NCI-H1694 treated with DMSO at 0.1 percent for 48 hours (cell line): ENCODE measurements around the gene DUSP8.
"Not testable (repeated sequence)": the region's sequence is repeated elsewhere in the genome, so short reads cannot be mapped to it uniquely, and the experiment has no call there.

Experiments used
- DNase-seq: peaks from one replicate; lab custom pipeline; 2025; lab: John Stamatoyannopoulos, UW

DUSP8 gene

GRCh38 chr11:1586699-1587098, 14.6 kb upstream of the DUSP8 start:
- DNase-seq: no peak

- DNase-seq: not testable (repeated sequence)
Measured at GRCh38 chr11:1584661-1585370, 12.7 kb upstream of the DUSP8 start, which contains the start of gene KRTAP5-1. KRTAP5-1 (minus strand) TSS chr11:1585283; CDS start chr11:1585249, 34 bp downstream.

DNA sequence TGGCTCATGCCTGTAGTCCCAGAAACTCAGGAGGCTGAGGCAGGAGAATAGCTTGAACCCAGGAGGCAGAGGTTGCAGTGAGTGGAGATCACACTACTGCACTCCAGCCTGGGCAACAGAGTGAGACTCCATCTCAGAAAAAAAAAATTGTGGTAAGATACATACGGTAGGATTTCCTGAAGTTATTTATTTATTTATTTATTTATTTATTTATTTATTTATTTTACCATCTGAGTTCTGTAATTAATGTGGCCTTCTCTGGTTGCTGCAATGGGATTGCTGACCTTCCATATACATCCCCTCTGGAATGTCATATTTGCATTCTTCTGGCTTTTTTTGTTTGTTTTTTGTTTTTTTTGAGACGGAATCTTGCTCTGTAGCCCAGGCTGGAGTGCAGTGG, 10.8 kb upstream of the DUSP8 start:
- not testable (repeated sequence) for DNase-seq

GRCh38 chr11:1581976-1582375, 9.9 kb upstream of the DUSP8 start:
- no peak for DNase-seq

- DNase-seq: no peak
Measured at GRCh38 chr11:1576825-1577224, 4.8 kb upstream of the DUSP8 start.

- not testable (repeated sequence) for DNase-seq
Measured at GRCh38 chr11:1575756-1576155, 3.7 kb upstream of the DUSP8 start.

DNA sequence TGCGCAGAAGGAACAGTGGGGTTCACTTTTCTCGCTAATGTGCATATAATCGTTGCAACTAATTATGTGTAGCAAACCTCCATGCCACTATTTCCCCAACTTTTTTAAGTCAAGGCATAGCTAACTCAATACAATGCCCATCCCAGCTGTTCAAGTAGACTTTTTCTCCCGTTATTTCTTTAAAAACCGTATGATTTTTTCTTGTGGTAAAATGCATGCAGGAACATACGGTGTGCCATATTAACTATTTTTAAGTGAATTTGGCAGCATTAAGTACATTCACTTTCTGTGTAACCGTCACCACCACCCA, 2.8 kb upstream of the DUSP8 start:
- DNase-seq: no peak

DNA sequence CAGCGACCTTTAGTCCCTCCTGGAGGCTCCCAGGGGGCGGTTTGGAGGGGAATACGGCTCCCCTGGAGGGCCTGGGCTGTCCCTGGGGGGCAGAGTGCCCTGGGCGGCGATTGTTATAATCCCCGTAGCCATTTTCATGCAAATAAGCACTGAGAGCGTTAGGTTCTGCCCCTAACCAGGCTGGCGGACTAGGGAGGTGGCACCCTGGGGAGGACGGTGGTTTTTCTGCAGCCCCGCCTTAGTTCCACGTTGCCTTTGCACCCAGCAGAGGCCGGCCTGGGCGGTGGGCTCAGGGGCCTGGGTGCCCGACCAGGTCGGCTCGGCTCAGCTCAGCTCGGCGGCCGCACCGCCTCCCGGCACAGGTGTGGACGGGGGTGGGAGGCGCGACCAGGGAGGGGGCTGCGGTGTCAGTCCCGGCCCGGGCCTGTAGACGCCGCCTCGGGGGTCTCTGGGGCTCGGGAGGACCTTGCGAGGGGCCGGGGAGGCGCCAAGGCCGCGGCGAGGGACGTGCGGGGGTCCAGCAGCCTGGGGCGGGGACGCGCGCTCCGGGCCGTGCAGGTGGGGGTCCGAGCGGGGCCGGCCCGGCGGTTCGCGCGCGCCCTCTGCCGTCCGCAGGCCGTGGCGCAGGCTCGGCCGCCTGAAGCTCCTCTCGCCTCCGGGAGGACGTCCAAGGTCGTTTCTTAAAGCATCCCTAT, 2.3 kb upstream of the DUSP8 start:
- DNase-seq: no peak

GRCh38 chr11:1573903-1574237, 1.8 kb upstream of the DUSP8 start:
- DNase-seq: no peak

DNA sequence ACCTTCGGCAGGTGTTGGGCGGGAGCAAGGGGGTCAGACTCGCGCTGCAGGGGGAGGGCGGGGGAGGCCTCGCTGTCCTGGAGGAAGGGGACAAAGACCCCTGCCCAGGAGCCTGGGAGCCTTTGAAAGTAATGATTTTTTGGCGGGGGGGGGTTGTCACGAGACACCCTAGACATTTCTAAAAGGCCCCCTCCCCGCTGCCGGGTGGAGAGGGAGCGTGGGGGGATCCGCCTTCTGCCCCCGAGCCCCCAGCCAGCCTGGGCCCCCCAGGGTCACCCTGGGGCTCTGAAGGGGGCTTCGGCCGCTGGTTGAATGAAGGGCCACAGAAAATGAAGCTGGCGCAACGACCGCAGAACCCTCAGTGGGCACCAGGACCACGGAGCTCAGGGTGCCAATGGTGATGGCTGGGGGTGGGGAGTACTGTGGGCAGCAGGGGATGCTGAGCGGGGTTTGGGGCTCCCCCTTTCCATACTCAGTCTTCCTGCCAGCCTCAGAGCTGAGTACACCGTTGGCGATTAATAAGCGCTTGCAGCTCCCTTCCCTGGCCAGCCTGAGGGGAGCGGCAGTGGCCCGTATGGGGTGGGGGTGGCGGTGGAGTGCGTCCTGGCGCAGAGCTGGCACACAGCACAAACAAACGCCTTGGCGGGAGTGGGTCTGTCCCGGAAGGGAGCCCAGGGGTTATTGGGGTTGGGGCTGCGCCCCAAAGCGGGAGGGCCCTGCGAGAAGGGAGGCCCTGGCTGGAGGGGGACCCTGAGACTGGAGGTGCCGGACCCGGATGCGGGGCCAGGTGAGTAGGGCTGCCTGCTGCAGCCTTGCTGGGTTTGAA, 1.2 kb upstream of the DUSP8 start:
- no peak for DNase-seq

DNA sequence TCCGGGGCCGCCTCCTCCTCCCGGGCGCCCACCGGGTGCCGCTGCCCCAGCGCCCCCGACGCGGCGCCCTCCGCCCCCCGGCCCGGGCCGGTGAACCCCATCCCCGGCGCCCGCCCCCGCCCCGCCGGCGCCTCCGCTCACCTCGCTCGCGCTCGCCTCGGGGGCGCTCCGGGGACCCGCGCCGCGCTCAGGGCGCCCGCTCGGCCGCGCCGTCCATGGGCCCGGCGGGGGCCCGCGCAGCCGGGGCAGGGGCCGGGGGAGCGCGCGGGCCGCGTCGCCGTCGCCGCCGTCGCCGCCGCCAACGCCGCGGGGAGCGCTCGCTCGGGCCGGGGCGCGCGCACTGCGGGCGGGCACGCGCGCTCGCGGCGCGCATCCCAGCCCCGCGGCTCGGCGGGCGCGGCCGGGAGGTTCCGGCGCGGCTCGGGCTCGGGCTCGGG, 293 bp downstream of the DUSP8 start:
- DNase-seq: no peak

DNA sequence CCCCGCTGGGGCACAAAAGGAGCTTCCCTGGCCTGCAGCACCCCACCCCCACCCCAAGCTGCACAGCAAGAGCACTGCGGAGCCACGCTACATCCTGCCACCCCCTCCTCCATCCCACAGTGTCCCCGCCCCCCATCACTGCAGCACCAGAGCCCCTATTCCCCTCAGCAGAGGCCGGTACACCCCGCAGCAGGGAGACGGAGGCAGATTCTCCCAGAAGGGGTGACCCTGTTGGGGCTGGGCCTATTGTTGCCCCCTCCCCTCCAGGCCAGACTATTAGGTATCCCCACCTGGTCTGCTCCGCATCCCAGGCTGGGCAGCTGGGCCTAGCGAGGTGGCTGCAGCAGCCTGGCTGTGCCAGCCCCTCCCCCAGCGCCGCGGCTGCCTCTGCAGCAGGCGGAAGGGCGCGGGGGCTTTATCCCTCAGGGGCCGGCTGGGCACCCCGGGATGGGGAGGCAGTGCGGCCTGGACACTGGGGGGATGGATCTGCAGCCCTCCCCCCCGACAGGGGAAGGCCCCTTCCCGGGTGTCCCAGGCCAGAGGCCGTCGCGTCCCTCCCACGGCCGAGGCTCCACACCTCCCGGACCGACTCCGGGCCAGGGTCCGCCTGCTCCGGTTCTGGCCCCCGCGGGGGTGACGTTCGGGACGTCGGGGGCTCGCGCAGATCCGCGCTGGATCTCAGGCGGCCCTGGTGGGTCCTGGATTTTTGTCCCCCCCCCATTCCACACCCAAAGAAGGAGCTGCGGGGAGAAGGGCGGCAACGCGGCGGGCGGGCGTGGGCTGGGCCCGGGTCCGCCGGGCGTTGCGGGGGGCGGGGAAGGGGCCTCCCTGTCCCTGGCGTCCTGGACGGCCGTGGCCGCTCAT, 943 bp downstream of the DUSP8 start:
- no peak for DNase-seq

DNA sequence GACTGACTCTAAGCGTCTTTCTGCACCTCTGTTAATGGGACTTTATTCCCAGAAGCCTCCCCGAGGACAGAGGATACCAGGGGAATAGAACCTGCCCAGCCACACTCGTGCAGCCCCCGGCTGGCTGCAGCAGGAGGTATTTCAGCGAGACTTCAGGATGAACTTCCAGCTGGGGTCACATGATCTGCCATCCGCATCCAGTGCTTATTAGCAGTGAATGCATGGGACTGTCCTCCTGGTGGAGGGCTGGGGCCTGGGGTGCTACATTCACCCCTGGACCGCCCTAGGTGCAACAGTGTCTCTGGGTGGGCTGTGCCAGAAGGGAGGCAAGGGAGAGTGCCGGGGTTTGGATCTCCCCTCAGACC, 1.6 kb downstream of the DUSP8 start:
- DNase-seq: no peak

DNA sequence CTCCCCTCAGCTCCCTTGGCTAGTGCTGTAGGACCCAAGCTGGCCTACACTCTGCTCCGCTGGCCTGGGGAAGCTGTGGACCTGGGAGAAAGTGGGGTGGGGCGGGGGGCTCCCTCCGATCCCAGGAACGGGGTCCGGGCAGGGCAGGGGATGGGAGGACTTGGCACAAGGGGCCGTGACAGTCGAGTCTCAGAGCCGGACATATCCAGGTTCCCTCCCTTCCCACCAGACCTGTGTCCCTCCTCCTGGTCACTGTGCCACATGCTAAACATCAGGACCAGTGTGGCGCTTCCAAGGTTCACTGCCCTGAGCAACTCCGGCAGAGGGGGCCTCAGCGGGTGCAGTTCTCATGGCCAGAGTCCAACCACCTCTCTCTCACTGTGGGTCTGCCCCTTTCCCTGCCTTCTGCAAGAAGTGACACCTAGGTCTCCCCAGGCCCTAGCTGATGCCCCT, 2.0 kb downstream of the DUSP8 start:
- DNase-seq: no peak

GRCh38 chr11:1569251-1569780, 2.8 kb downstream of the DUSP8 start:
- no peak for DNase-seq

DNA sequence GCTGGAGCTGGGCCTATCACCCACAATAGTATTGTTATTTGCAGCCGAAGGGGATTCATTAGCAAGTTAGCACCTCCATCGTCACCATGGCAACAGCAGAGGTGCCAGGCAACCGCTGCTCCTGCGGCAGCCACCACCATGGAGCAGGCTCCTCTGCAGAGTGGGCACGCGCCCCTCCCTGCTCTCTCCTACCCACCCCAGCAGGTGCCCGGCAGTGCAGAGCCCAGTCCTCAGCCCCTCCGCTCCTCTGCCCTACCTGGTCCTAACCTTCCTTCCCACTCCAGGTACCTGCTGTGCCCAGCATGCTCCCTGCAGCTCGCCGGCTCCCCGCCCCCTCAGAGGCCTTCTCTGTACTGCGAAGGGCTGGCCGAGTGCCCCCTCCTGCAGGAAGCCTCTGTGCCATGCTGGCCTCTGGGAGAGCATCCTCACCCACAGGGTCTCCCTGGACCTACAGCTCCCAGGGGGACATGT, 3.6 kb downstream of the DUSP8 start:
- peak; percentile 14 for DNase-seq

DNA sequence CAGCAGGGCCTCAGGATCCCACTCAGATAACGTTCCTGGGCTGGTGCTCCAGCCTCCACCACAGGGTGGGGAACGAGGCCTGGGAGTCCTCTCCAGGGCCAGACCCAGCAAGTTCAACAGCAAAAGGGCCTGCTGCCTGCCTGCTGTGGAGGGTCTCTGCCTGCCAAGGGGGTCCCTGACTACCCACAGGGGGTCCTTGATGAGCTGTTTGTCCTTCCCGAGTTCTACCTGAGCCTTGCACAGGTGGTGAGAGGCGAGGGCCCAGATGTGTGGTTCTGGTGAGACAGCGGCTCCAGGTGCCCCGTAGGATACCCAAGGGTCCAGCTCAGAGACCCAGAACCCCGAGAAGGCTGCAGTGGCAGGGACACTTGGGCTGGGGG, 4.4 kb downstream of the DUSP8 start:
- DNase-seq: no peak

DNA sequence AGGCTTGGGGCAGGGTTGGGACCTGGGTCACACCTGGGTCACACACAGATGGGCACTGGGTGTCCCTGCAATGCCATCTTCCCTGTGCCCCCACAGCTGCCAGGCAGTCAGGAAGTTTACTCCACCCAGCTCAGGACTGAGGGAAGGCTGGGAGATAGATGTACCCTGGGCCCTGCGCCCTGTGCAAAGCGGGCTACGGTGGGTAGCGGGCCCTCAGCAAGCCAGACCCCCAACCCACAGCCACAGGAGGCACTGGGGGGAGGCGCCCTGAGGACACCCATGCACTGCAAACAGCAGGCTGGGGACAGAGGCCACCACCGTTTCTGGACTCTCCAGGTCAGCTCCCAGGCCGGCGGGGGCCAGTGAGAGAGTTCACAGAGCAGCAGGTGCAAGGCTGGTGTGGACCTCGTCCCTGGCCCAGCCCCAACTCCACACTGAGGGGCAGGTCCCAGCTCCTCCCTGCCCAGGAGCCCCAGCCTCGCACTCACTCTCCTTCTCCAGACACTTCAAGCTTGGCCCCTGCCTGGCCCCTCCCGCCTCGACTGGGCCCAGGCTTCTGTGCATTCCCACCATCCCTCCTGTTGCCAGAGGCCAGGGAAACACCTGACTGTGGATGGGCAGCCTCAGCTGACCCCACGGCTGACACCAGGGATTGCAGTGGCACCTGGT, 4.9 kb downstream of the DUSP8 start:
- DNase-seq: no peak

DNA sequence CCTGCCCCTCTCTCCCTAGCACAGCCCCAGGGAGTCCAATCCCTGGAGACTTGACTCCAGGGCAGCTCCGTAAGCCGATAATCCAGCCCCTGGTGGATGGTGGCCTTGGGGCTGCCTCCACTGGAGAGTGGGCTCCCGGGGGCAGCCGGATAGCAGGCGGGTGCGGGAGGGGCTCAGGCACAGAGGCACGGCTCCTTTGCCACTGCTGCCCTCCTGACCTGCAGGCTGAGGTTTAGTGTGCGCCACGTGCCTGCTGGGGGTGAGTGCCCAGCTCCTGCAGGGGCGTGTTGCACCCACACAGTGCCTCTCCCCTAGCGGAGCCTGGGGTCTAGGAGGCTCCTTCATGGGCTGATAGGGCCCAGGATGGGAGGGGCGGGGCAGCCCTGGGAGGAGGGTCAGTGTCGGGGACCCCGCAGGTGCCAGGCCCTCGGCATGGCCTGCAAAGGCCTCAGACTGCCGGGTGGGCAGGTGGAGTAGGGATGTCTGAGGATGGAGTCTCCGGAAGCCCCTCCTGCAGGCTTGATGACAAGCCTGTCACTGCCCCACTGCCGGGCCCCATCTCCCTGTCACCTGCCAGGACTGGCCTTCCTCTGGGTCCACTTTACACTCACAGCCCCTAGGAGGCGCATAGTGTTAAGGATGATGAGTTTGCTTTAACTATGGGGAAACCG, 5.6 kb downstream of the DUSP8 start:
- DNase-seq: no peak

GRCh38 chr11:1565904-1566247, 6.2 kb downstream of the DUSP8 start:
- no peak for DNase-seq
